GM13977 (cell line): Measurements from ENCODE around the gene GPR52.

ENCODE experiments used
- DNase-seq: peaks from one replicate; pipeline ENCODE4 v3.0.0; 2012; ENCODE audit warnings: low spot score
- CTCF ChIP-seq: IDR thresholded peaks from 2 replicates; pipeline ENCODE4 v1.5.1; 2012; ENCODE audit warnings: mild to moderate bottlenecking, control low read depth; ENCODE audit not compliant: insufficient read depth; ENCODE audit errors: extremely low read depth, missing control alignments
- in situ Hi-C: fragments of 300-500 bp; cut with MboI; formaldehyde crosslinking; loops from one replicate; pipeline ENCODE4 v1.12.0; 2022; ENCODE audit warnings: low sequenced_read_pairs, low pct_unique_long_range_greater_than_20kb, mixed read lengths, inconsistent platforms; ENCODE audit not compliant: unreplicated experiment

GPR52 gene

DNA sequence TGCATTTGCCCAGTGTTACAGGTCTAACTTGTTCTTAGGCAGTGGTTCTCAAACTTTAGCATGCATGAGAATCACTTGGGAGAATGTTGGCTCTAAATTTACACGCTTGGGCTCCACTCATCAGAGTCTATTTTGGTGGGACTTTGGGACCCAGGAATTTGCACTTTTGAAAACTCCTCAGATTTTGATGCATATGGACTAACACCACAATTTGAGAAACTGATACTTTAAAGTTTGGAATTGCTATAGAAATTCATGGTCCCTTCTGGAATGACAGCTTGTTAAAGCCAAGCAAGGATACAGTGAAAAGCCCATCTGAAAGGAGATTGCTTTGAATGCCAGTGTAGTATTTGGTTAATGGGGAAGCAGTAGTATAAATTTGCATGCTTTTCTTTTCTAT is 31.5 kb downstream of the GPR52 start:
- in situ Hi-C loops, result no loop called here
- TF ChIP-seq CTCF, result no peak
- no peak for DNase-seq

- in situ Hi-C loops, result no loop called here
These were observed 32.6 kb downstream of the GPR52 start for GRCh38 chr1:174480324-174480723.

GRCh38 chr1:174491606-174492005 is 43.8 kb downstream of the GPR52 start:
- no peak for TF ChIP-seq CTCF
- DNase-seq, result no peak
- in situ Hi-C loops, result no loop called here

More at GRCh38 chr1:174480324-174480723, 32.6 kb downstream of the GPR52 start:
- DNase-seq, result no peak
- no peak for TF ChIP-seq CTCF

GRCh38 chr1:174497478-174497877 is 49.7 kb downstream of the GPR52 start:
- in situ Hi-C loops, result no loop called here
- no peak for DNase-seq
- no peak for TF ChIP-seq CTCF
